RPMI8226 (cell line): ENCODE results near the gene AFG3L2.
"Not testable (repeated sequence)": the region's sequence is repeated elsewhere in the genome, so short reads cannot be mapped to it uniquely, and the experiment has no call there.

ENCODE experiments used
- DNase-seq: peaks from one replicate; pipeline ENCODE4 v3.0.0-alpha.2; 2015

AFG3L2 gene

DNA sequence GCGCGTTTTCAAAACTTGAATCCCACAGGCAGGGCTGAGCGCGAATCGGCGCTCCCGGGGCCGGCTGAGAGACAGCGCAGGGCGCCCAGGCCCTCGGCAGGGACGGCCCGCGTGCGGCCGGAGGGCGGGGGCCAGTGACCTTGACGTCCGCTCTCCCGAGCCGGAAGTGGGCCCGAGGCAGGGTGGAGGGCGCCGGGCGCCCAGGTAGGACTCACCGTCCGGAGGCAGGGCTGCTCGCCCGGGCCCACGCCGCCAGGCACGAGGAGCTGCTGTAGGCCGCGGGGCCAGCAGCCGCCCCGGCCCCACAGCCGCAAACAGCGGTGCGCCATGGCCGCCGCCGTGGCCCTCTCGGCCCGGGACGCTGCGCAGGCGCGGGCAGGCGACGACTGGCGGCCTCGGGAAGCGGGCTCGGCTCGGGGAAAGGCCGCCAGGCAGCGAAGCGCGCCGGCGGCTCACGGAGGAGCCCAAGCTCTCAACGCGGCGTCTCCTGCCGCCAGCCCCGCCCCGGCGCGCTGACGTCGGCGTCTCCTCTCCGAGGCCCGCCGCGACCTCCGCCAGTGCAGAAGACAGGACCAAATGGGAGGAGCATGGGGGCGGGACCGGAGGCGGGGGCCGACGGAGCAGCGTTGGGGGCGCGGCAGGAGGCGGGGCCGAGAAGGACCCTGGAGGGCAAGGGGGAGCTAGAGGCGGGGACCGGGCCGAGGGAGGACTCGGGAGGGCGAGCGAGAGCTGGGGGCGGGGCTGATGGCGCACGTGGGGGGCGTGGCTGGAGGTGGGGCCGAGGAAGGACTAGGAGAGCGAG is at the start of gene AFG3L2:
Gene AFG3L2, minus strand, starts transcription at position 474 of the 802 bp plus-strand sequence. Its CDS starts 145 bp downstream, at position 329.
- peak; percentile 100 for DNase-seq

- no peak for DNase-seq
Measured at GRCh38 chr18:12424252-12424651, 47.2 kb upstream of the AFG3L2 start.

DNA sequence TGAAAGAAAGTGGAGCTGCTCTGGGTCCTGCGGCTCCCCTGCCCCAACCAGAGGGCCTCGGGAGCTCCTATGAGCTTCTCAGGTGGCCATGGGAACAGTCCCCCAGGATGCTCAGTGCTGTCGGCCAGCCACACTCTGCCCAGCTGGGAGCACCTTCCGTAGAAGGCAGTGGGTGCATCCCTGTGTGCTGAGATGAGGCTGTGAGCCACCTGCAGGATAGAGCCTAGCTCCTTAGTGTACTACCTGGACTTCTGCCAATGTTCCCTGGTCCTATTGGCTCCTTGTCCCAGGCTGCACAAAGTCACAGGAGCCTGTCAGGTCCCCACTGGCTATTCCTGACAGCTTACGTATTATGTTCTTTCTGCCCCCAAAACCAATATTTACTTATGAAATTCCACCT is 46.8 kb upstream of the AFG3L2 start:
- DNase-seq = no peak

GRCh38 chr18:12423393-12423792 is 46.4 kb upstream of the AFG3L2 start:
- DNase-seq = no peak

GRCh38 chr18:12422936-12423335 is 45.9 kb upstream of the AFG3L2 start:
- peak; percentile 65 for DNase-seq

DNA sequence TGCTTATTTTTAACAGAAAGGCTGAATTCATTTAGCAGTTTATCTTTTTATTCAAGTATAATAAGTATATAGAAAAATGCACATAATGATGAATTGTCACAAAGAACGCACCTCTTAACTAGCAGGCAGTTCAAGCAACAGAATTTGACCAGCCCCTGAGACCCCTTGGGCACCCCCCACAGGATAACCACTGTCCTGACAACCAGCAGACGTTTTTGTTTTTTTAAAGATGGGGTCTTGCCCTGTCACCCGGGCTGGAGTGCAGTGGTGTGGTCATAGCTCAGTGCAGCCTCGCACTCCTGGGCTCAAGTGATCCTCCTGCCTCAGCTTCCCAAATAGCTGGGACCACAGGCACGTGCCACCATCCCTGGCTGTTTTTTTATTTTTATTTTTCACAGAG is 44.7 kb upstream of the AFG3L2 start:
- DNase-seq = no peak

DNA sequence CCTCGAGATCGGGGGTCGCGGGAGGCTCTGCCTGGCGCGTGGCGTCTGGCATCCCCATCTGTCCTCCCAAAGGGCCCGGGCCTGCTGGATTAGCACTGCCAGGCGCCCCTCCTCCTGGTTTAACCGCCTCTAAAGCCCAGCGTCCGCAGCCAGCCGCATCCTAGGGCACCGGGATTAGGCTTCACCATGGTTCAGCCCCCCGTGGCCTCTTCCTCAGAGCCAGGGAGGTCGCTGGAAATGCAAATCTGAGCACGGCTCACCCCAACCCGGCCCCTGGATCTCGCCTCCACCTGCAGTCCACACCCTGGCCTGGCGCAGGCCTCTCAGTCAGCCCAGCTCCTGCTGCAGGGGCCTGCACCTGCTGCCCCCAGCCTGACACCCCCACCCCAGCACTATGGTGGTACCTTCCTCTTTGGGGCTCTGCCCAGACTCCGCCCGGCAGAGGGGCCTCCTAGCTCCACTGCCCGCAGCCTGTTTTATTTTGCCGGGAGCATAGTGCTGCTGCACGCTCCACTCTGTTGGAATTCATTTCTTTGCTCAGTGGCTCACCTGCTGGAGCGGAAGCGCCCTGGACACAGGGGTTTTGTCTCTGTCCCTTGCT is 43.9 kb upstream of the AFG3L2 start:
- no peak for DNase-seq

- DNase-seq = no peak
Measured at GRCh38 chr18:12417687-12418086, 40.7 kb upstream of the AFG3L2 start.

DNA sequence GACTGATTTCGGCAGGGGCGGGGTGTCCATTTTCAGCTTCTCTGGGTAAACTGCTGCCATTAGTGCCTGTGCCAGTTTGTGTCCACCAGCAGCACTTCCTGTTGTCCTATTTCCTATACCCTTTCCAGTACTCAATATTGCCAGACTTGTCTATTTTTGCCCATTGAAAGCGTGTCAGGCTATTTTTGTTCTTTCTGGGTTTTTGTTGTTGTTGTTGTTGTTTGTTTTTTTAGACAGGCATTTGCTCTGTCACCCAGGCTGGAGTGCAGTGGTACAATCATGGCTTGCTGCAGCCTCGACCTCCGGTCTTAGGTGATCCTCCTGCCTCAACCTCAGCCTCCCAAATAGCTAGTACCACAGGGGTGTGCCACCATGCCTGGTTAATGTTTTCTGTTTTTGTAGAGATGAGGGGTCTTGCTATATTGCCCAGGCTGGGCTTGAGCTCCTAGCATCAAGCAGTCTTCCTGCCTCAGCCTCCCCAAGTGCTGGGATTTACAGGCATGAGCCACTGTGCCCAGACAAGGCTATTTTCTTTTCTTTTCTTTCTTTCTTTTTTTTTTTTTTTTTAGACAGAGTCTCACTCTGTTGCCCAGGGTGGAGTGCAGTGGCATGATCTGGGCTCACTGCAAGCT is 39.2 kb upstream of the AFG3L2 start:
- no peak for DNase-seq

DNA sequence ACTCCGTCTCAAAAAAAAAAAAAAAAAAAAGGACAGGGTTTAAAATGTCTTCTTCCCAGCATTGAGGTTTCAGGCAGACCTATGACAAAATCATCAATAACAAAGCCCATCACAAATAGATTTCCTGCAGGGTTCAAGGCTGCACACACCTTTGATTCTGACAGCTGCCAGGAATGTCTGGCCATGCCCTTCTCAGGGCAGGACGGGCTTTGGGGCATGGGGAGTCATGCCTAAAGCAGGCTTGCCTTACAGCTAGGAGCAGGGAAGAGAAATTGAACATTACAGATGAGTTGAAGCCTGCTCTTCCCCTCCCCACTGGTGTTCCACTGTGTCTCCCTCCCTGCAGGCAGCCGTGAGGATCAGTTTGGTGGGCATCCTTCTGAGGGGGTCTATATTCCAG is 34.4 kb upstream of the AFG3L2 start:
- DNase-seq = no peak

- not testable (repeated sequence) for DNase-seq
Measured at GRCh38 chr18:12410747-12411146, 33.7 kb upstream of the AFG3L2 start.

DNA sequence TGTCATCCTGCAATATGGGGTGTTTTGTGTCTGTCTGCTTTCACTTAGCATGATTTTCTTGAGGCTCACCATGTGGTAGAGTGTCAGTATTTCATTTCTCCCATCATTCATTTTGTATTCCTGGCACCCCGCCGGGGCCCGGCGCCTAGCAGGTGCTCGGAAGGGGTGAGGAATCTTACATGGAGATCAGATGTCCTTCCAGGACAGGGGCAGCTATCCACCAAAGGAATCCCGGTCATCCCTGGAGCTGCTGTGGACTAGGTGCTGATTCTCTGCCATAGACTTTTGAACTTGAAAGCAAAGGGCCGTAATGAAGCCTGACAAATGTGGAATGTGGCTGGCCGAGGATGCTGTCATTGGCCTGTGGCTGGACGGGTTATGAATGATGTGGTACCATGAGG is 33.1 kb upstream of the AFG3L2 start:
- no peak for DNase-seq

- DNase-seq = no peak
Measured at GRCh38 chr18:12409469-12409868, 32.4 kb upstream of the AFG3L2 start.

DNA sequence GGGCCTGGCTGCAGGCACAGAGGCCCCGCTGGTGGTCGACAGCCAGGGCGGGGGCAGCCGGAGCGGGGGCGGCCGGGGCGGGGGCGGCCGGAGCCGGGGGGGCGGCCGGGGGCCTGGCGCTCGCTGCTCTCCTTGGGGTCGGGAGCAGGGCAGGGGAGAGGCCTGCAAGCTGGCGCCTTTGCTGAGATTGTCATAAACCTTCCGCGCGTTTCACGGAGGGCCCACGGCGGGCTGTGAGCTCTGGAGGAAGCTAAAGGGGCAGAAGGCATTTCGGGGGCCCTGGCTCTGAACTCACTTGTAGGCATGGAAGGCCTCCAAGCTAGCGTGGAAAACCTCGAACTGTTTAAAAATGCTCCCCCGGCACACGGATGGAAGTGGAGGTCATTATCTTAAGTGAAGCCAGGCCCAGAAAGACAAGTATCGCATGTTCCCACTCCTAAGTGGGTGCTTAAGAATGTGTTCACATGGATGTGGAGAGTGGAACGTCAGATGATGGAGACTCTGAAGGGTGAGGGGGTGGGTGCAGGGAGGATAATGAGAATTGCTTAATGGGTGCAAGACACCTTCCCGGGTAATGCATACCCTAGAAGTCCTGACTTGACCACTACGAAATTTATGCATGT is 31.3 kb upstream of the AFG3L2 start:
- DNase-seq = peak; percentile 48

DNA sequence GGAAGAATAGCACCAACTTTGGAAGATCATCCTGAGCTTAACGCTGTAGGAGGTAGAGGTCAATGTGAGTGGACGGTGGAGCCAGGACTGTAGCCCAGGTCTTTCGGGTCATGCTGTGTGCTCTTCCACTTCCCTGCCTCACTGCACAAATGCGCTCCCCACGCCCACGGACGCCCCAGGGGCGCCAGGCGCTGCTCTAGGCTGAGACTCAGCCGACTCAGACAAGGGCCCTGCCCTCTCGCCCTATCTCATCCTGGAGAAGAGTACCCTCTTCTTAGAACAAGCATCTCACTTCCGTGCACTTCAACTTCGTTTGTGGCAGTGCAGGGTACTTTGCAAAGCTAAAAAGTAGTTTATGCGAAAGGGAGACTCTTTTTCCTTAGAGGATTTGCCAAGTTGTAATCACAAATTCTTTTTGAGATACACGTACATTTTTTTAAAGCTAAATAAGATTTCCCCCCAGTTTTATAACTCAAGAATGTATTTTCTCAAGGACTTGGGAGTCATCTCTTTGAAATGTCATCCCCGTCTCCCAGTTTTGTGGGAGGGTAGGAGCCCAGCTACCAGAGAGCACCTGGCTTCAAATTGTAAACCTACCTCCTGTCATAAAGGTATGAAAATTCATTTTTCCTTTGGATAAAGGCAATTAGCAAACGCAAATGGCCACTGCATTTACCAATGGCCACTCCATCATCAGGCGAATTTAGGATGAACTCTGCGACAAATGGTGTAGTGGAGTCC is 29.5 kb upstream of the AFG3L2 start:
- DNase-seq = no peak

DNA sequence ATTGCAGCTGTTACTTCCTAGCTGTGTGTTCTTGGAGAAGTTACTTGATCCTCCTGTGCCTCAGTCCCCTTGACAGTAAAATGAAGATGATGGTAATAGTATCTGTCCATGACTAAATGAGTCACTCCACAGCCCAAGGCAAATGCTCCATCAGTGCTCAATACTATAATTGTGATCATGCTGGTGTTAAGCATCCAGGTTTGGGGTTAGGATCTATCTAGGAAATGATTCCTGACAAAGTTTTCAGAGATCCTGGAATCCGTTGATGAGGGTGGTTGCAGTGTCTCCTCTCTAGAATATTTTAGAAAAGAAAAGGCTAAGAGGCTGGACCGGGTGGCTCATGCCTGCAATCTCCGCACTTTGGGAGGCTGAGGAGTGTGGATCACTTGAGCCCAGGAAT is 28.0 kb upstream of the AFG3L2 start:
- DNase-seq = no peak

DNA sequence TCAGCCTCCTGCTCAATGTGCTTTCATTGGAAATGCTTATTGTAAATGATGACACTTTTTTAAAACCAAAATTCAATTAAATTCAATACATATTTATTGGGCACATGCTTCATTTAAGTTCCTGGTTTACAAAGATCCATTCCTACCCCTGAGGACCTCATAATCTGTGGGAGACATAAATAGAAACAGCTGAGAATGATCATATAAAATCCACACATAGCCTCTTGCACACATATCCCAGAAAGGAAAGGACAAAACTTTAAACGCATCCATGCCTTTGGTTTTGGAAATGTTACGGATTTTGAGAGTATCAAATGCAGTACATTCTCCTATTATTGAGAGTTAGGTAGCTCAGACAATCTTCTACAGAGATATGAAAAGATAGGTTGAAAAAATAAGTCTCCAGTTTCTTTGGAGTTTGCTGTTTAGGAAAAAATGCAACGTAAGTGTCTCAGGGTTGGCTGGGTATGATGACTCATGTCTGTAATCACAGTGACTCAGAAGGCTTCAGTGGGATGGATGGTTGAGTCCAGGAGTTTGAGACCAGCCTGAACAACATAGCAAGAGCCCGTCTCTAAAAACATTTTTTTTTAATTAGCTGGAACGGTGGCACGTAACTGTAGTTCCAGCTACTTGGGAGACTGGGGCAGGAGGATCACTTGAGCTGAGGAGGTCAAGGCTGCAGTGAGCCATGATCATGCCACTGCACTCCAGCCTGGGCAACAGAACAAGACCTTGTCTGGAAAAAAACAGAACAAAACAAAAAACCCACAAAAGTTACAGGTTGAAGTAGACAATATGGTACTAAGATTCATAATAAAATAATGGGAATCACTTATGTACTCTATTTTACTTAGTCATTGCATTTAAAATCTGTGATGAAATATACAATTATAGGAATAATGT is 26.8 kb upstream of the AFG3L2 start:
- peak; percentile 44 for DNase-seq

DNA sequence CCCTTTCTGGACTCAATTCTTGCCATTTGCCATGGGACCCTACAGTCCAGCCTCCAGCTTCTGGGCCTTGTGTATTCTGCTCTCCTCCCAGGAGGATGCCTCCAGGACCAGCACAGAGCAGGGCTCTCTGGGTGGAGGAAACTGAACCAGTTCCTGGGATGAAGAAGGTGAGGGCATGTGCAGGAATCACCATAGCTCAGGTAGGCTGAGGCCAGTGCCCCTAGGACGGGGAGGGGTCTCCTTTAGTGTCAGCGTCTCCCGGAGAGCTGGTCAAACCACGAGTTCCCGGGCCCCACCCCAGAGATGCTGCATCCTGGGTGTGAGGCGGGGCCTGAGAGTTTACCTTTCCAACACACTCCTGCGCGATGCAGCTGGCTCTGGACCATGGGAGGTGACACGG is 24.9 kb upstream of the AFG3L2 start:
- DNase-seq = no peak

DNA sequence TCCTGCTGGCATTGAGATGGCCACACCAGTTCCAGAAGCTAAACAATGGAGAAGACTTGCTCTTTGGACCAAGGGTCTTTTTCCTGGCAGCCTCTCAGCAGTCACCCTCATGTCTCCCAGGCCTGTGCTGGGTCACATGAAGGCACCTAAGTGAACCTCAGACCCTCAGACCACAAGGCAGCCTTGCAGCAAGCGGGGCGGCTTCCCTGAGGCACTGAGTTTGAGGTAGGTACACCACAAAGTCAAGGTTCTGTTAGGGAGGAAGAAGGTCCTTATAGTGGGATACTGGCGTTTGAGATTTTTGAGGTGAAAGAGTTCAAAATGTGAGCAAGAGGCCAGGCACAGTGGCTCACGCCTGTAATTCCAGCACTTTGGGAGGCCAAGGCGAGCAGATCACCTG is 22.2 kb upstream of the AFG3L2 start:
- DNase-seq = no peak

GRCh38 chr18:12398625-12399024 is 21.6 kb upstream of the AFG3L2 start:
- no peak for DNase-seq

- no peak for DNase-seq
Measured at GRCh38 chr18:12397793-12398192, 20.8 kb upstream of the AFG3L2 start.

DNA sequence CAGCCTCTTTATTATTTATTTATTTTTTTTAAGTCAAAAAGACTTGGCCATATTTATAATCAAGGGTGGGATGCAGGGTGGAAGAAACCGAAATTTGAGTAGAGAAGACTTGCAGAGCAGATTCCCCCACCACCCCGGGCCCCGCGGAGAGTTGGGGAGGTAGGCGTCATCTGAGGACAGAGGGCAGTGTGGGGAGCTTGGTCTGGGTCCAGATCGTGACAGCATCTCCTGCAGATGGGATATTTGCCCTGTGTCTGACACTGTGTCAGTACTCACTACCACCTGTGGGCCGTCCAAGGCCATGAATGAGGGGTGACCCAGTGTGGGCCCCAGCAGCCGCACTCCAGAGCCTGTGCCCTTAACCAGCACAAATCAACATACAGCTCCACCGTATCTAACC is 20.2 kb upstream of the AFG3L2 start:
- no peak for DNase-seq
